ENCODE data around the gene WDR1.

DNA sequence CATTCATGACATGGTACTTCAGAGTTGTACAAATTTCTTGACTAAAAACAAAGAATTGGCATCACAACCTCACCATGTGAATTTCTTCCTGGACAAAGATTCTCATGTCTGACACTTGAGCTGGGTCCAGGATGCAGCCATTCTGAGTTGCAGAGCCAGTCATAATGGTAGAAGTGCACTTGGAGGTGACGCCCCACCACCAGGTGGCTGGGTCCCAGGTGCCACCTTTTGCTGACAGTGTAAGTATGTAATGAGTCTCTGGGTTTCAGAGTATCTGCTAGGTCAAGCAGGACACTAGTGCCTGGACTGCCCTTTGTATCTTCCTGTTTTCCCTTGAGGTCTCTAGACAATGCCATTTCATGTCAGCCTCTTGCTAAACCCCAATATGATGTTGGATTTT is 36.6 kb upstream of the WDR1 start:
- TF ChIP-seq, protein P1, sequence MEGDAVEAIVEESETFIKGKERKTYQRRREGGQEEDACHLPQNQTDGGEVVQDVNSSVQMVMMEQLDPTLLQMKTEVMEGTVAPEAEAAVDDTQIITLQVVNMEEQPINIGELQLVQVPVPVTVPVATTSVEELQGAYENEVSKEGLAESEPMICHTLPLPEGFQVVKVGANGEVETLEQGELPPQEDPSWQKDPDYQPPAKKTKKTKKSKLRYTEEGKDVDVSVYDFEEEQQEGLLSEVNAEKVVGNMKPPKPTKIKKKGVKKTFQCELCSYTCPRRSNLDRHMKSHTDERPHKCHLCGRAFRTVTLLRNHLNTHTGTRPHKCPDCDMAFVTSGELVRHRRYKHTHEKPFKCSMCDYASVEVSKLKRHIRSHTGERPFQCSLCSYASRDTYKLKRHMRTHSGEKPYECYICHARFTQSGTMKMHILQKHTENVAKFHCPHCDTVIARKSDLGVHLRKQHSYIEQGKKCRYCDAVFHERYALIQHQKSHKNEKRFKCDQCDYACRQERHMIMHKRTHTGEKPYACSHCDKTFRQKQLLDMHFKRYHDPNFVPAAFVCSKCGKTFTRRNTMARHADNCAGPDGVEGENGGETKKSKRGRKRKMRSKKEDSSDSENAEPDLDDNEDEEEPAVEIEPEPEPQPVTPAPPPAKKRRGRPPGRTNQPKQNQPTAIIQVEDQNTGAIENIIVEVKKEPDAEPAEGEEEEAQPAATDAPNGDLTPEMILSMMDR (IDR thresholded peaks at IDR 0.05 in 2 of 3, conservative IDR thresholded peaks at IDR 0.05 in 1 of 3; ENCODE audit: borderline replicate concordance in 1 of 3, insufficient read depth in 1 of 3, low read depth in 2 of 3, low read length in 2 of 3) = no peak
- TF ChIP-seq EZH2phosphoT487 (IDR thresholded peaks at IDR 0.05; ENCODE audit: borderline replicate concordance) (no peak), POLR2A (IDR thresholded peaks at IDR 0.05; ENCODE audit: borderline replicate concordance, extremely low read depth, insufficient read depth, insufficient read length) (no peak), YY1 (IDR thresholded peaks at IDR 0.05; ENCODE audit: extremely low read depth, insufficient replicate concordance, low read depth, low read length) (no peak), RAD21 (IDR thresholded peaks at IDR 0.05; ENCODE audit: low read depth) (no peak)
- TF ChIP-seq, protein P2, sequence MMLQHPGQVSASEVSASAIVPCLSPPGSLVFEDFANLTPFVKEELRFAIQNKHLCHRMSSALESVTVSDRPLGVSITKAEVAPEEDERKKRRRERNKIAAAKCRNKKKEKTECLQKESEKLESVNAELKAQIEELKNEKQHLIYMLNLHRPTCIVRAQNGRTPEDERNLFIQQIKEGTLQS (IDR thresholded peaks at IDR 0.05) = no peak
